ENCODE data around the gene YDJC.
"Not testable (repeated sequence)": the region's sequence is repeated elsewhere in the genome, so short reads cannot be mapped to it uniquely, and the experiment has no call there.

The YDJC gene, protein sequence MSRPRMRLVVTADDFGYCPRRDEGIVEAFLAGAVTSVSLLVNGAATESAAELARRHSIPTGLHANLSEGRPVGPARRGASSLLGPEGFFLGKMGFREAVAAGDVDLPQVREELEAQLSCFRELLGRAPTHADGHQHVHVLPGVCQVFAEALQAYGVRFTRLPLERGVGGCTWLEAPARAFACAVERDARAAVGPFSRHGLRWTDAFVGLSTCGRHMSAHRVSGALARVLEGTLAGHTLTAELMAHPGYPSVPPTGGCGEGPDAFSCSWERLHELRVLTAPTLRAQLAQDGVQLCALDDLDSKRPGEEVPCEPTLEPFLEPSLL

DNA sequence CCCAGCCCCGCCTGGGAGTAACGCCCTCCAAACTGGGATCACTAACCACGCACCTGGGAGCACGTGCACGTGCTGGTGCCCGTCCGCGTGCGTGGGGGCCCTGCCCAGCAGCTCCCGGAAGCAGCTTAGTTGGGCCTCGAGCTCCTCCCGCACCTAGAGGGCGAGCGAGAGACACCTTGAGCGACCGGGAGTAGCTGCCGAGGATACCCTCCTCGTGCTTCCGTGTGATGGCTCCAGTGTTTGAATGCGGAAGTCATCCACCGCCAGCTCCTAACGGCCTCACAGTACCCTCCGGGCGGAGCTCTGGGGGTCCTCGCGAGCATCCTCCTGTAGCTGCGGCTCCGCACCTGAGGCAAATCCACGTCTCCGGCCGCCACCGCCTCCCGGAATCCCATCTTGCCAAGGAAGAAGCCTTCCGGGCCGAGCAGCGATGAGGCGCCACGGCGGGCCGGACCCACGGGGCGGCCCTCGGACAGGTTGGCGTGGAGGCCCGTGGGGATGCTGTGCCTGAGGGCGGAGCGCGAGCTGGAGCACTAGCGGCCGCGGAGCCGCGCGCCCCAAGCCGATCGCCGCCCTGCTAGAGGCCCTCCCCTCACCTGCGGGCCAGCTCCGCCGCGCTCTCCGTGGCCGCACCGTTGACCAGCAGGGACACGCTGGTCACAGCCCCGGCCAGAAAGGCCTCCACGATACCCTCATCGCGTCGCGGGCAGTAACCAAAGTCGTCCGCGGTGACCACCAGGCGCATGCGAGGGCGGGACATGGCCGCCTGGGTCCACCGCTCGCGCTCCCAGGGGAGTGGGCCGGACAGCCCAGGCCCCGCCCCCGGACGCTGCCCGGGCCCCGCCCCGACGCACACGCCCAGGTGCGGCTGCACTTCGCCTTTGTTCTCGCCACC, at the start of gene YDJC:
YDJC (minus strand) TSS at position 768 of the 895 bp plus-strand sequence; CDS start at position 760, 8 bp downstream.
- peak; percentile 67 to 79 for DNase-seq

DNA sequence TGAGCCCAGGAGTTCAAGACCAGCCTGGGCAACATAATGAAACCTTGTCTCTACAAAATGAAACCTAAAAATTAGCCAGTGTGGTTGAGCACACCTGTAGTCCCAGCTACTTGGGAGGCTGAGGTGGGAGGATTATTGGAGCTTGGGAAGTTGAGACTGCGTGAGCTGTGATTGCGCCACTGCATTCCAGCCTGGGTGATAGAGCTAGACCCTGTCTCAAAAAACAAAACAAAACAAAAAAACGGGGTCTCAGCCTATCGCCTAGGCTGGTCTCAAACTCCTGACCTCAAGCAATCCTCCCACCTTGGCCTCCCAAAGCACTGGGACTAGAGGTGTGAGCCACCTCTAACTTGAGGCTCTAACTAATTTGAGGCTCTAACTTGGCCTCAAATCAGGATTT, 49.6 kb upstream of the YDJC start:
- no peak for DNase-seq

DNA sequence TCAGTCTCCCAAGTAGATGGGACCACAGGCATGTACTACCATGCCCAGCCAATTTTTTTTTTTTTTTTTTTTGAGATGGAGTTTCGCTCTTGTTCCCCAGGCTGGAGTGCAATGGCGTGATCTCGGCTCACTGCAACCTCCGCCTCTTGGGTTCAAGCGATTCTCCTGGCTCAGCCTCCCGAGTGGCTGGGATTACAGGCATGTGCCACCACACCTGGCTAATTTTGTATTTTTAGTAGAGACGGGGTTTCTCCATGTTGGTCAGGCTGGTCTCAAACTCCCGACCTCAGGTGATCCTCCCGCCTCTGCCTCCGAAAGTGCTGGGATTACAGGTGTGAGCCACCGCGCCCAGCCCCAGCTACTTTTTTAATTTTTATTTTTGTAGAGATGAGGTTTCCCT, 49.0 kb upstream of the YDJC start:
- DNase-seq: not testable (repeated sequence)

DNA sequence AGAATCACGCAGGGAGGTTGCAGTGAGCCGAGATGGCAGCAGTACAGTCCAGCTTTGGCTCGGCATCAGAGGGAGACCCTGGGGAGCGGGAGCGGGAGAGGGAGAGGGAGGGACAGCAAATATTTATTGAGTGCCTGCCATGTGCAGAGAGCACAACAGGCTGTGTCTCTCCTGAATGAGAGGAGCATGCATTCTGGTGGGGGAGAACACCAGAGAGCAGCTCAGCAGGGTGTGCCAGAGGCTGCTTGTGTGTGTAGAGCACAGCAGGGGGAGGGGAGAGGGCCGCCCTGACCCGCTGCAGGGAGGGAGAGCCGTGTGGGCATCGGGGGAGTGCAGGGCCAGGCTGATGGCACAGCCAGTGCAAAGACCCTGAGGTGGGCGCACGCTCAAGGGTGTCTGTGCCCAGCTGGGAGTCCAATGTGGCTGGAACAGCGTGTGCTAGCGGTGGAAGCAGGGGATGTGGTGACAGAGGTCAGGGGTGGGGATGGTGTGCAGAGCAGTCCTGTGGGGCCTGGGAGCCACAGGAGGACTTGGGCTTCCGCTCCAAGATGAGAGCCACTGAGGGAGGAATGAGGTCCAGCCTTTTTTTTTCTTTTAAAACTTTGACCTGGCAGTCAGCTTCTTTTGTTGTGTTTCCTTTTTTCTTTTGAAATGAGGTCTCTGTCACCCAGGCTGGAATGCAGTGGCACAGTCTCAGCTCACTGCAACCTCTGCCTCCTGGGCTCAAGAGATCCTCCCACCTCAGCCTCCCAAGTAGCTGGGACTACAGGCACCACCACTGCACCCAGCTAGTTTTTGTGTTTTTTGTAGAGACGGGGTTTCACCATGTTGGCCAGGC, 48.0 kb upstream of the YDJC start:
- DNase-seq: no peak

DNA sequence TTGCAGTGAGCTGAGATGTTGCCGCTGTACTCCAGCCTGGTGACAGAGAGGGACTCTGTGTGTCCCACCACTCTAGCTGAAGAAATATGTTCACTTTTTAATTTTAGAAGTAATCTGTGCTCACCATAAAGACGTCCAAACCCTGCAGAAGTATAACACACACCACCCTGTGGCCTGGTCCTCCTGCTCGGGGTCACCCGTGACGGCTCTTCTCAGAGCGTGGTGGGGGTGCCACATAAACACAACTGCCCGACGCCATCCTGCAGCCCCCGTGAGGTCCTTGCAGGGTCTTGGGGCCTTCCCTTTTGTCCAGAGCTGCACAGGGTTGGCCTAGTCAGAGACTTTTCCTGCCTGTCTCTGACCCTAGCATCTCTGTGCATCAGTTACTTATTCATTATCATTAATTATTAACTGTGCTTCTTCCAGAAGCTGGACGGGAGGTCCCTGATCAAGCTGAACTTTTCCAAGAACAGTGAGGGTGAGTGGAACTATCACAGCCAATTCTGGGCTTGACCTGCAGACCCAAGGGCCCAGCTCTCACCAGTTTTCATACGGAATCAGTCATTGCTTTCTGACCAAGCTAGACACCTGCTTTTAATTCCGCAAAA, 44.9 kb upstream of the YDJC start:
- no peak for DNase-seq

DNA sequence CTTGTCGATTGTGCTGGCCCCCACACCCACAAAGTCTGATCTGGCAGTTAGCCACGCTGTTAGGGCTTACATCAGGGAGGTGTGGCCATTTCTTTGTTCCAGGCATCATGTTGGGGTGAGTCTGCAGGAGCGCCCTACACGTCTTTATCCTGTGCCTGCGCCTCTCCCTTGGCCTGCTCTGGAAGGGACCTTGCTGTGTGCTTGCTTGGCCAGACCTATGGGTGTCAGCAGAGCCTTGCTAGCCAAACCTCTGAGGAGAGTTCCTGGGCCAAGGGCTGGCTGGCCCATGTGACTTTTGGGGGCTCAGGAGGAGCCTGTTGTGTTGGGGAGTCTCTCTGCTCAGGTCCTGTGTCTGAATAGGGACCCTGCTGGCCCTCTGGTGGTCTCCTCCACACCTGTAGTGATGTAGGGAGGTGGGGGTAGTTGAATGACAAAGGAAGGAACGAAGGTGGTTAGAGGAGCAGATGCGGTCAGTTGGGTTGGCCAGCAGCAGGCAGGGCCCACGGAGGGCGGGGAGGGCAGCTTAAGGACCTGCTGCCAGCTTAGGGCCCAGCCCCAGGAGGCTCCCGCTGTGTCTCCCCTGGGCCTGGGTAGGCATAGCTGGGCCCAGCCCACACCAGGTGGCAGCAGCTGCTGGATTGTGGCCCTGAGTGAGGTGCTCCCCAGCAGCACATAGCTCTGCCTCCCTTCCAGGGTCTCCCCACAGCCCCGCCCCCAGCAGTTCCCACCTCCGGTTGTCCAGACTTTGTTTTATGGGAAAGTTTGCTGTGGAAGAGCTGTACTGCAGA, 43.9 kb upstream of the YDJC start:
- no peak for DNase-seq

DNA sequence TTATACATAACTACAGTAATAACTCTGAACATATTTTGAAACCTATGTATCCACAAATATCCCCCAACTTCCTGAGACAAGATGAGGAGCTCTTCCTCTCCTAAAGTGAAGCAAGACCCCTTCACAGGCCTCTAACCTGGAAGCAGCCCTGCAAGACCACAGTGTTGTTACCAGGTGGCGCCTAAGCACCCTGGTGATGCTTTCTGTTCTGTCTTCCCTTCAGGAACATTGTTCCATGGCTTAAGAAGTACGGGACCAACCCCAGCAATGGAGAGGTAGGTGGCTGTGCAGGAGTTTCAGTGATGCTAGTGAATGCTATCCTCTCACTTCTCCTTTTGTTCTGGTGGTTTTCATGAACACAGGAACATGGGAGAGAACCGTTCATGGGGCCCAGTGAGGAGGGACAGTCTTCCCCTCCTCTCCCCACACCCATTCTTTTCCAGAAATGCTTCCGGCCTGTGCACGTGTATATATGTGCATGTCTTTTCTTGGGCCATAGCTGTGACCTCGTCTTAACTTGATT, 42.3 kb upstream of the YDJC start:
- DNase-seq: no peak

DNA sequence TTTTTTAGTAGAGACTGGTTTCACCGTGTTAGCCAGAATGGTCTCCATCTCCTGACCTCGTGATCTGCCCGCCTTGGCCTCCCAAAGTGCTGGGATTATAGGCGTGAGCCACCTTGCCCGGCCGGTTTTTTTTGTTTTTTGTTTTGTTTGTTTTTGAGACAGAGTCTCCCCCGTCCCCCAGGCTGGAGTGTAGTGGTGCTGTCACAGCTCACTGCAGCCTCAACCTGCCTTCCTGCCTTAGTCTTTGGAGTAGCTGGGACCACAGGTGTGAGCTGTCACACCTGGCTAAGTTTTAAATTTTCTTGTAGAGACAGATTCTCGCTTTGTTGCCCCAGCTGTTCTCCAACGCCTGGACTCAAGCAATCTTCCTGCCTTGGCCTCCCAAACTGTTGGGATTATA, 39.2 kb upstream of the YDJC start:
- no peak for DNase-seq

DNA sequence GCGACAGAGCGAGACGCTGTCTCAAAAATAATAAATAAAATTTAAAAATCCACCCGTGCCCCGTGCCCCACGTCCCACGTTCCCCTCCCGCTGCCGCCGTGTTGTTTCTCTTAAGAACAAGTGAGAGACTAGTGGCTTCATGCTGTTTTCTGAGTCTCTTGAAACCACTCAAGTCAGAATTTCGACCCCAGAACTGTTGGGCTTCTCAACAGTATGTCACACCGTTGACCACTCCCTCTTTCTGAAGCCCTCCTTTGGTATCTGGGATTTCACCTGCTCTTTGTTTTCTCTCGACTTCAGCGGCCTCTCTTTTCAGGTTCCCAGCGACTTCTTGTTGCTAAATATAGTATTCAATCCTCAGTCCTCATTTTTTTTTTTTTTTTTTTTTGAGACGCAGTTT, 37.0 kb upstream of the YDJC start:
- no peak for DNase-seq

DNA sequence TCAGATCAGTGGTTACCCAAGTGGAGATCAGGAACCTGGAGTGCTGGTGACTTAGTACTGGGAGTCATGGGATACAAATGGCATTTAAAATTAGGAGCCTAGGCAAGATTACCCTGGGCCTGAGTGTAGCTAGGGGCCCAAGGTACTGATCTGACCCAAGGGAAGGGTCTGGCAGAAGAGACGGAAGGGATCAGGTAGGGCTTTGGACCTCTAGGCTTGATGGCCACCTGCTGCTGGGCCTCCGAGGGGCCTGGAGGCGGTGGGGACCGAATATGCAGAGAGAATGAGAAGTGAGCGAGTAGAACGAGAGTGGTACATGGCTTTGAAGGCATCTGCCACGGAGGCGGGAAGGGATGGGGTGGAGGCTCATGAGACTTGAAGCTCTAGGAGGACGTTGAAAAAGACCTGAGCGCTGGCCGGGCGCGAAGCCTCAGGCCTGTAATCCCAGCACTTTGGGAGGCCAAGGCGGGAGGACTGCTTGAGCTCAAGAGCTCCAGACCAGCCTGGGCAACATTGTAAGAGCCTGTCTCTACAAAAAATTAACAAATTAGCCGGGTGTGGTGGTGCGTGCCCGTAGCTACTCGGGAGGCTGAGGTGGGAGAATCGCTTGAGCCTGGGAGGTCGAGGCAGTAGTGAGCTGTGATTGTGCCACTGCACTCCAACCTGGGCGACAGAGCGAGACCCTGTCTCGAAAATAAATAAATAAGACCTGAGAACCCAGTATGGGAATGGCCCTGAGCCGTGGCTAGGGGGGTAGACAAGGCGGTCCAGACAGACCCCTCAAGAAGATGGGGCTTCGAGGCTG, 35.4 kb upstream of the YDJC start:
- DNase-seq: no peak

DNA sequence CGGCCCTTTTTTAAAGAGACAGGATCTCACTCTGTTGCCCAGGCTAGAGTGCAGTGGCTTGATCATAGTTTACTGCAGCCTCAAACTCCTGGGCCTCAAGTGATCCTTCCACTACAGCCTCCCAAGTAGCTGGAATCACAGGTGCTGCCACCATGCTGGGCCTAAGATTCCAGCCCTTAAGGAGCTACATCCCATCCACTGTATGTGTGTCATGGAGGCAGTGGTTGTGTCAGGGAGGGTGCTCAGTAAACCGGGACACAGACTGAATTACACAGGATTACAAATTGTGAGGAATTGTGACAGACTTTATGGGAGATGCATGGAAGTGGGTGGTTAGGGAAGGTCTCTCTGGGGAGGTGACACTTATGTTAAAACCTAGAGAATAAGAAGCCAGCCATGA, 33.9 kb upstream of the YDJC start:
- no peak for DNase-seq

DNA sequence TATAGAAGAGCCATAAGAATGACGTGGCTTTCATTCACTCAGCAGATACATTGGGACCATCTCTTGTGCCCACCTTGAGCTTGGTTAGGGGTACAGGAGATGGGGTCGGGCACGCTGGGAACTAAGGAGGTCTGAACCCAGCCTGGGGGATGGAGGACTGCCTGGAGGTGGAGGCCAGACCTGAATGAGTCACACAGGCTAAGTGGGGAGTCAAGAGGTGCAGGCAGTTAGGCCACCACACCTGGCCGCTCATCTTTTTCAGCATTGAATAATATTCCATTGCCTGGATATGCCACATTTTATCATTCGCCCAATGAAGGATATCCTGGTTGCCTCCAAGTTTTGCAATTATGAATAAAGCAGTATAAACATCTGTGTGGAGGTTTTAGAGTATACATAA, 32.2 kb upstream of the YDJC start:
- DNase-seq: no peak

DNA sequence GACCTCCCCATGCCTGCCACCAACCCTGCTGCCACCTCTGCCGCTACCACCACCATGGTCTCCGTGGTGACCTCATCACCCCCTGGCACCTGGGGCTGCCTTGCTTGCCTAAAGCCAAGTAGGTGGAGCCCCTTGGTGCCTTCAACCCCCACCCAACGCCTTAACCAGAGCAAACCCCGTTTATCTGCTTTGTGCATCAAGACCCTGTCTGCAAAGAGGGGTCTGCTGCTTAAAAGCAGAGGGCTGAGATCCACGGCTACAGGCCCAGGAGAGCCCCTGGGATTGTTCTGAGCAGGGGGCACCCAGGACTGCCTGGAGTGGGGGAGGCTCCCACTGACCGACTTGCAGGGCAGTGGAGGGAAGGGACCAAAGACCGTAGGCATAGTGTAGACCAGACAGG, 31.1 kb upstream of the YDJC start:
- DNase-seq: no peak

DNA sequence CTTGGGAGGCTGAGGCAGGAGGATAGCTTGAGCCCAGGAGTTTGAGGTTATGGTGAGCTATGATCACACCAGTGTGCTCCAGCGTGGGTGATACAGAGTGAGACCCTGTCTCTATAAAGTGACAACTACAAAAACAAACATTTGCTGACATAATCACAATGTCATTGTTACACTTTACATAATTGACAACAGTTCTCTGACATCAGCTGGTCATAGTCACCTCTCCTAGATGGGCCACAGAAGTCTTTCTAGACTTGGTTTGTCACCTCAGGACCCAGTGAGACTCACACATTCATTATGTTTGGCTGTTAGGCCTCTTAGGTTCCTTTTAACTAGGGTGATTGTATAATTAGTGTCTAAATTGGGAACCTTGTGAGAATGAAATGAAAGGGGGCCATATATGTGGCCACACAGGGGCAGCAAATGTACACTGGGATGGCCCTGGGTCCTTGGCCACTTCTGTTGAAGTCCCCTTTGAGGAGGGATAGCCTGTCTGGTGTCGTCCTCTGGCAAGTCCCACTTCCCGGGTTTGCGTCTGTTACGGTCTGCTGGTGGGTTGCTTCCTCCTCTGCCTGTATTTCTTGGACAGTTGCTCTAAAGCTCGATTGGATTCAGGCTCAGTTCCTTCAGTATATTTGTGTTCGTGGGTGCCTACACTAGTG, 30.2 kb upstream of the YDJC start:
- DNase-seq: no peak

DNA sequence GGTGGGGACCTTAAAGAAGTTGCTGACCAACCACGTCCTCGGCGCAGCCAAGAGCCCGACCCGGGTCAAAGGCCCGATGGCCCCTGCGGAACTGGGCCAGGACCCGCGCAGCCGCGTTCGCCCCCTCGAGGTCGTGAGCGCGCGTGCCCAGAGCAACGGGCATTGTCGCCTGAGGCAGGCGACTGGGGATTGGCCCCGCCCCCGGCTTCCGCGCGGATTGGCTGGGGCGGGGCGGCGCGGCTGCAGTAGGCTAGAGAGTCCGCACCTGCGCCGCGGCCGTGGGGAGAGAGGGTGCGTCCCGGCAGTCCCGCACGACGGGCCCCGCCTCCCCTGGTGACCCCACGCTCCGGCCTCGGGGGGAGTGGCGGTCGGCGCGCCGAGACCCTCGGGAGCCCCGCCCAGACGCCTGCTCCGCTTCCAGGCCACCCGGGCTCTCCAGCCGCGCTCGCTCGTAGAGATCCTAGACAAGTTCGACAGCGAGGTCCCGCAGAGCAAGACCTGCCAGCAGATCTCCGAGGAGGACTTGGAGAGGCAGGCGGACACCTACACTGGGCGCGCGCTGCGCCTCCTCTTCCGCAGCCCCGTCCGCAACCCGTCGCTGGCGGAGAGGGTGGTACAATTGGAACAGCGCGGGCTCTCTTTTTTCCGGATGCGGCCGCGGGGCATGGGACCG, 27.7 kb upstream of the YDJC start:
- DNase-seq: peak; percentile 26 to 39

DNA sequence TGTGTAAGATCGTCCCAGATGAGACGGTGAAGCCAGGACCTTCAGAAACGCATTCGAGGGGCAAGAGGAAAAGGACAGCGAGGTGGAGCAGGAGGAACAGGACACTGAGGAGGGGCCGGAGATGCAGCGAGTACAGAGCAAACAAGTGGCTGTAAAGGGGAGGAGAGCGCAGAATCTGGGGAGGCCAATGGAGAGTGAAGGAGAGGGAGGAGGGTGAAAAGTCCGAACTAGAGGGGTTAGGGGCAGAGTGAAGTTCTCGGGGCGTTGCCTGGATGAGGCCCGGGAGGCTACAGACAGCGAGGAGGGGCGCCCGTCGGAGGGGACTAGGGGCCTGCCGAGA, 27.2 kb upstream of the YDJC start:
- no peak for DNase-seq

DNA sequence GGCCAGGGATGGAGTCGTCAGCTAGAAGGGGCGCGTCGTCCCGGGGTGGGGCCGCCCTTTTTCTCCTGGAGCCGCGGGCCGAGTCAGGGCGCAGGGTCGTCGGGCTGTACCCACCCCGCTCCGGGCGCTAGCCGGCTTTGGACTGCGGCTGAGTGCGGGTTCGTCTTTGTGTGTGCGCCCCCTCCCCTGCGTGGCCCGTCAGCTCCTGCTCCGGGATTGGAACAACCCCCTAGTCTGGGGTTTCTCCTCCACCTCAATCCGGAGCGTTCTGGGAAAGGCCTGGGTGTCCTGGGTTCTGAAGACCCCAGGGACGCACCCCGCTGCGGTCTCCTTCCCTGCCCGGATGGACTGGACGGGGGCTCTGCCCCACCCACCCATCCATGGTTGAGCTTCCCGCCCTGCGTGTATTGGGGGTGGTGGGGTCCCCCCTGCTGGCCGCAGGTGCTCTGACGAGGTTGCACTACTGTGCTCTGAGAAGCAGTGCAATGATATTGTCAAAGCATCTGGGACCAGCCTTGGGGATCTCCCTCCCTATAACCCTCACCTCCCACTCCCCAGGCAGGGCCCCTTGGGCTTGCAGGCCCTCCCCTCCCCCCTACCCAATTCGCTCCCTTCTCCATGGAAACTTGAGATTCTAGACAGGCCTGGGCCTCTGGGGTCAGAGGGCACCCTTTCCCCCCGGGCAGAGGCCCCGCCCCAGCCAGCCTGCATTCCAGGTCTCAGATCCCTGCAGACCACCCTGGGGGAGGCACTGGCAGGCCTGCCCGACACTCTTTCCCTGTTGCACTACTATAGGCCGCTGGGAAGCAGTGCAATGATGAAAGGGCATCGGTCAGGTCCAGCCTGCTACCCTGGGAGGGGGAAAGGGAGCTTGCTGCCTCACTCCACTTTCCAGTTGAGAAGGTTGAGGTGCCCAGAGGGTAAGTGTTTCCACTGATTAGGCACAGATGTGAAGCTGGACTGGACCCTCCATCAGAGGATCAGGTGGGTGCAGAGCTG, 23.0 kb upstream of the YDJC start:
- no peak for DNase-seq

DNA sequence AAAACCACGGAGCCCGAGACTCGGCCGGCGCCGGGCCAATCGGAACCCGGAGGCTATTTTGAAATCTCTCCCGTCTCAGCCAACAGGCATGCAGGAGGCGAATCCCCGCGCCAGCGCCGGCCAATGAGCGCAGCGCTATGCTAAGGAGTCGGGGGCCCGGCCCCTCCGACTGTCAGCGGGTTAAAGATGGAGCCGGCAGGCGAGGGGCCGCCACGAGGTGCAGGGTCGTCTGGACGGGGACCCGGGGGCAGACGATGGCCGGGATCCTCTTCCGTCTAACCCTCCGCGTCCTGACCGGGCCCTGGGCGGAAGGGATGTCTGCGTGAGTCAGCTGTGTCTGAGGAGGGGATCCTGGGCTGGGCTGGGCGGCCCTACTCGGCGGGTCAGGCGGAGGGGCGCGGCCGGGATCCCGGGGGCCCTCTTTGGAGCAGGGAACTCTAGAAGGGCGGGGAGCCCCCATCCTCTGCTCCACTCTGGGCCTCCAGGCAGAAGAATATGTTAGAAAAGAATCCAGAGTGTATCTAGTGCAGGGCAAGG, 22.3 kb upstream of the YDJC start:
- DNase-seq: peak; percentile 64 to 75
